HepG2 (cell line): ENCODE results near the gene SLC25A10. TPM values are rescaled to one million over a fixed set of nuclear protein-coding genes. Genes with fewer than 3 reads are reported as not detected.

Experiments
- CBX1 ChIP-seq: IDR thresholded peaks from one replicate; pipeline ENCODE4 v1.6.1; 2016; ENCODE audit warnings: antibody characterized with exemption, low read depth
- HDAC2 ChIP-seq: sonication (generic); formaldehyde crosslinking; IDR thresholded peaks from 2 replicates; pipeline ENCODE4 v1.4.0; 2020; ENCODE audit warnings: missing genetic modification reagents
- JUND ChIP-seq: sonication (generic); formaldehyde crosslinking; IDR thresholded peaks from 2 replicates; pipeline ENCODE4 v1.8.0; 2022; ENCODE audit warnings: mild to moderate bottlenecking, missing genetic modification reagents
- NFKB2 ChIP-seq: sonication (generic); formaldehyde crosslinking; IDR thresholded peaks from 2 replicates; pipeline ENCODE4 v1.4.0; 2020; ENCODE audit warnings: missing genetic modification reagents, borderline replicate concordance
- NR2F6 ChIP-seq, 2 experiments: IDR thresholded peaks; 2 replicates each; pipeline ENCODE4 v1.6.1; 2016; ENCODE audit warnings: antibody characterized with exemption in 1 of 2, mild to moderate bottlenecking in 1 of 2
- PAXIP1 ChIP-seq: sonication (generic); formaldehyde crosslinking; conservative IDR thresholded peaks from 2 replicates; pipeline ENCODE4 v1.4.0; 2020; ENCODE audit warnings: mild to moderate bottlenecking, missing genetic modification reagents, moderate library complexity
- POLR2G ChIP-seq: fragments of 200-400 bp; formaldehyde crosslinking; IDR thresholded peaks from 2 replicates; pipeline ENCODE4 v1.6.1; 2018; ENCODE audit warnings: mild to moderate bottlenecking, low read depth, low read length, moderate library complexity
- SALL1 ChIP-seq: sonication (generic); formaldehyde crosslinking; IDR thresholded peaks from 2 replicates; pipeline ENCODE4 v1.8.0; 2022; ENCODE audit warnings: mild to moderate bottlenecking, missing genetic modification reagents
- SMAD1 ChIP-seq: sonication (generic); formaldehyde crosslinking; IDR thresholded peaks from 2 replicates; pipeline ENCODE4 v1.4.0; 2020; ENCODE audit warnings: missing genetic modification reagents, low read depth, mild to moderate bottlenecking, borderline replicate concordance
- SOX13 ChIP-seq, 3 experiments: fragments of 450-650 bp in 1 of 3; sonication (generic) in 1 of 3; formaldehyde crosslinking in 1 of 3; IDR thresholded peaks in 2 of 3; conservative IDR thresholded peaks in 1 of 3; 2 replicates each; pipeline versions ENCODE4 v1.5.0 to v1.6.1; 2016 to 2020; ENCODE audit warnings: antibody characterized with exemption in 1 of 3, mild to moderate bottlenecking in 1 of 3, missing compliant biosample characterization in 1 of 3, missing genetic modification reagents in 1 of 3, moderate library complexity in 1 of 3
- SP5 ChIP-seq: IDR thresholded peaks from 2 replicates; pipeline ENCODE4 v1.6.1; 2016; ENCODE audit warnings: low read depth, borderline replicate concordance
- TBL1XR1 ChIP-seq: fragments of 150-350 bp; IDR thresholded peaks from 2 replicates; pipeline ENCODE4 v1.6.1; 2014; ENCODE audit warnings: borderline replicate concordance, low read length; ENCODE audit not compliant: partially characterized antibody
- ZBTB4 ChIP-seq: sonication (generic); formaldehyde crosslinking; IDR thresholded peaks from 2 replicates; pipeline ENCODE4 v1.4.0; 2020; ENCODE audit warnings: missing genetic modification reagents, mild to moderate bottlenecking, borderline replicate concordance
- ZBTB42 ChIP-seq: sonication (generic); formaldehyde crosslinking; IDR thresholded peaks from 2 replicates; pipeline ENCODE4 v1.5.0; 2020; ENCODE audit warnings: mild to moderate bottlenecking, missing genetic modification reagents
- ZIK1 ChIP-seq: sonication (generic); formaldehyde crosslinking; IDR thresholded peaks from 2 replicates; pipeline ENCODE4 v1.5.0; 2020; ENCODE audit warnings: mild to moderate bottlenecking, low read depth, missing genetic modification reagents, borderline replicate concordance
- ZNF24 ChIP-seq: fragments of 450-650 bp; IDR thresholded peaks from 2 replicates; pipeline ENCODE4 v1.6.1; 2017; ENCODE audit warnings: antibody characterized with exemption, mild to moderate bottlenecking
- ZNF543 ChIP-seq: sonication (generic); formaldehyde crosslinking; IDR thresholded peaks from 2 replicates; pipeline ENCODE4 v1.4.0; 2020; ENCODE audit warnings: mild to moderate bottlenecking, missing genetic modification reagents
- ZNF563 ChIP-seq: sonication (generic); formaldehyde crosslinking; IDR thresholded peaks from 2 replicates; pipeline ENCODE4 v1.8.0; 2022; ENCODE audit warnings: mild to moderate bottlenecking, moderate library complexity, missing genetic modification reagents
- ZNF687 ChIP-seq: sonication (generic); formaldehyde crosslinking; IDR thresholded peaks from 2 replicates; pipeline ENCODE4 v1.5.1; 2020; ENCODE audit warnings: mild to moderate bottlenecking, missing genetic modification reagents, moderate library complexity
- ZNF792 ChIP-seq: IDR thresholded peaks from 2 replicates; pipeline ENCODE4 v1.6.1; 2016
- polyA plus RNA-seq, 8 experiments: library from polyadenylated mRNA; depleted of rRNA in 3 of 8; stranded (reverse) in 7 of 8; unstranded in 1 of 8; fragments of >200 nt; fragmentation: Illumina TruSeq in 4 of 8; extraction: Trizol in 4 of 8; gene quantifications; 2 replicates each; pipeline versions ENCODE4 v1.2.1 to v1.2.3, GENCODE V29; 2011 to 2016; ENCODE audit warnings: low read depth in 4 of 8, missing spikeins in 1 of 8, mixed read lengths in 1 of 8; ENCODE audit not compliant: insufficient read depth in 1 of 8
- total RNA-seq, 5 experiments: library from RNA; depleted of rRNA; stranded (reverse); fragments of >200 nt; fragmentation: Illumina TruSeq; extraction: Trizol; gene quantifications; 2 replicates each; pipeline ENCODE4 v1.2.3, GENCODE V29; 2016; ENCODE audit warnings: low read depth in 1 of 5

SLC25A10 gene
- total and polyA plus RNA-seq, 2 of the 13 experiments (the other 11 are each of a cell fraction or from before 2014, with no cell fraction given): 46.5 to 140 TPM

- peak; percentile 70; the same call in 1 of the 2 replicates for TF ChIP-seq ZBTB4 (CRISPR knock-in tag)
- TF ChIP-seq PAXIP1: peak; percentile 67
- TF ChIP-seq ZNF24: no peak
- no peak for TF ChIP-seq SP5 (CRISPR knock-in tag)
- no peak for TF ChIP-seq ZNF792 (CRISPR knock-in tag)
- no peak for TF ChIP-seq JUND (CRISPR knock-in tag)
- TF ChIP-seq ZNF543 (CRISPR knock-in tag): no peak
- no peak for TF ChIP-seq NR2F6 (IDR thresholded peaks at IDR 0.05)
- TF ChIP-seq NR2F6 (CRISPR knock-in tag; IDR thresholded peaks at IDR 0.05): no peak
- TF ChIP-seq CBX1: no peak
- no peak for TF ChIP-seq SOX13 (IDR thresholded peaks at IDR 0.05)
- TF ChIP-seq SOX13 (CRISPR knock-in tag; conservative IDR thresholded peaks at IDR 0.05 in 1 of 2, IDR thresholded peaks at IDR 0.05 in 1 of 2): no peak
- TF ChIP-seq ZNF563 (CRISPR knock-in tag): 0 out of 2 replicates have a peak, but pooled peaks have one; percentile 24
- no peak for TF ChIP-seq POLR2G
- TF ChIP-seq SALL1 (CRISPR knock-in tag): 0 out of 2 replicates have a peak, but pooled peaks have one; percentile 37
- TF ChIP-seq NFKB2 (CRISPR knock-in tag): no peak
- TF ChIP-seq ZBTB42: no peak
- TF ChIP-seq HDAC2 (CRISPR knock-in tag): 0 out of 2 replicates have a peak, but pooled peaks have one; percentile 19
- TF ChIP-seq SMAD1: no peak
- no peak for TF ChIP-seq ZIK1 (CRISPR knock-in tag)
- TF ChIP-seq ZNF687: peak; percentile 71
- TF ChIP-seq TBL1XR1: no peak
Measured at GRCh38 chr17:81680150-81680549, 31.9 kb upstream of the SLC25A10 start (continued).
